ENCODE measurements around the gene TLK1. TPM values are rescaled to one million over a fixed set of nuclear protein-coding genes. Genes with fewer than 3 reads are reported as not detected.

Gene TLK1
- total and polyA plus RNA-seq, 2 experiments from 2014 or later = 41.2 to 45.0 TPM

GRCh38 chr2:170967553-170967952 is 193.1 kb downstream of the TLK1 start (continued):
- no peak for TF ChIP-seq ZNF462 (CRISPR knock-in tag; IDR thresholded peaks at IDR 0.05)
- TF ChIP-seq EZH2phosphoT487 (IDR thresholded peaks at IDR 0.05; ENCODE audit: unreplicated experiment) = no peak
- no peak for TF ChIP-seq ZNF114 (CRISPR knock-in tag; IDR thresholded peaks at IDR 0.05)
- no peak for TF ChIP-seq STAT1 (IDR thresholded peaks at IDR 0.05; ENCODE audit: unreplicated experiment)

- peaks cover 59% of the 10 kb centered on the region for H3K36me3 Mint-ChIP-seq (ENCODE audit: low read depth)
- ATAC-seq (peak; percentile 80), DNase-seq (ENCODE audit: low spot score) (peak; percentile 63)
Measured at GRCh38 chr2:170966648-170967396, 193.9 kb downstream of the TLK1 start.

More at GRCh38 chr2:170966648-170967396, 193.9 kb downstream of the TLK1 start:
- no peaks in the 10 kb centered on the region; the same call in 1 of the 2 replicates for H3K4me1 ChIP-seq (ENCODE audit: insufficient read depth)
- H3K27me3 Mint-ChIP-seq (ENCODE audit: insufficient read depth, low read depth, poor library complexity) = peaks cover 3% of the 10 kb centered on the region
- no peaks in the 10 kb centered on the region for H3K79me2 ChIP-seq (replicated peaks; ENCODE audit: insufficient read depth)
- H3K36me3 ChIP-seq (ENCODE audit: insufficient read depth) = peaks cover 38% of the 10 kb centered on the region
- peaks cover 20% of the 10 kb centered on the region for H3K4me1 Mint-ChIP-seq
- peaks cover 14% of the 10 kb centered on the region; the same call in 1 of the 2 replicates for H3F3A ChIP-seq (replicated peaks; ENCODE audit: low read depth)
- peaks cover 12% of the 10 kb centered on the region; the same call in 1 of the 2 replicates for H4K20me1 ChIP-seq (replicated peaks; ENCODE audit: insufficient read depth)
- H2AFZ ChIP-seq = no peak overlapping the region
- no peaks in the 10 kb centered on the region; the same call in 2 of the 3 replicates for H3K9me3 Mint-ChIP-seq
- no peak overlapping the region for H3K4me3 Mint-ChIP-seq
- H3K4me3 ChIP-seq = no peak overlapping the region
- no peaks in the 10 kb centered on the region for H3K27me3 ChIP-seq (ENCODE audit: insufficient read depth)
- H3K27ac Mint-ChIP-seq = no peak overlapping the region
- H3K4me2 ChIP-seq = no peak overlapping the region
- TF ChIP-seq, protein P1, sequence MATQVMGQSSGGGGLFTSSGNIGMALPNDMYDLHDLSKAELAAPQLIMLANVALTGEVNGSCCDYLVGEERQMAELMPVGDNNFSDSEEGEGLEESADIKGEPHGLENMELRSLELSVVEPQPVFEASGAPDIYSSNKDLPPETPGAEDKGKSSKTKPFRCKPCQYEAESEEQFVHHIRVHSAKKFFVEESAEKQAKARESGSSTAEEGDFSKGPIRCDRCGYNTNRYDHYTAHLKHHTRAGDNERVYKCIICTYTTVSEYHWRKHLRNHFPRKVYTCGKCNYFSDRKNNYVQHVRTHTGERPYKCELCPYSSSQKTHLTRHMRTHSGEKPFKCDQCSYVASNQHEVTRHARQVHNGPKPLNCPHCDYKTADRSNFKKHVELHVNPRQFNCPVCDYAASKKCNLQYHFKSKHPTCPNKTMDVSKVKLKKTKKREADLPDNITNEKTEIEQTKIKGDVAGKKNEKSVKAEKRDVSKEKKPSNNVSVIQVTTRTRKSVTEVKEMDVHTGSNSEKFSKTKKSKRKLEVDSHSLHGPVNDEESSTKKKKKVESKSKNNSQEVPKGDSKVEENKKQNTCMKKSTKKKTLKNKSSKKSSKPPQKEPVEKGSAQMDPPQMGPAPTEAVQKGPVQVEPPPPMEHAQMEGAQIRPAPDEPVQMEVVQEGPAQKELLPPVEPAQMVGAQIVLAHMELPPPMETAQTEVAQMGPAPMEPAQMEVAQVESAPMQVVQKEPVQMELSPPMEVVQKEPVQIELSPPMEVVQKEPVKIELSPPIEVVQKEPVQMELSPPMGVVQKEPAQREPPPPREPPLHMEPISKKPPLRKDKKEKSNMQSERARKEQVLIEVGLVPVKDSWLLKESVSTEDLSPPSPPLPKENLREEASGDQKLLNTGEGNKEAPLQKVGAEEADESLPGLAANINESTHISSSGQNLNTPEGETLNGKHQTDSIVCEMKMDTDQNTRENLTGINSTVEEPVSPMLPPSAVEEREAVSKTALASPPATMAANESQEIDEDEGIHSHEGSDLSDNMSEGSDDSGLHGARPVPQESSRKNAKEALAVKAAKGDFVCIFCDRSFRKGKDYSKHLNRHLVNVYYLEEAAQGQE (IDR thresholded peaks at IDR 0.05; ENCODE audit: unreplicated experiment) = no peak
- TF ChIP-seq STAT1 (IDR thresholded peaks at IDR 0.05; ENCODE audit: unreplicated experiment) = no peak
- TF ChIP-seq, protein P2, sequence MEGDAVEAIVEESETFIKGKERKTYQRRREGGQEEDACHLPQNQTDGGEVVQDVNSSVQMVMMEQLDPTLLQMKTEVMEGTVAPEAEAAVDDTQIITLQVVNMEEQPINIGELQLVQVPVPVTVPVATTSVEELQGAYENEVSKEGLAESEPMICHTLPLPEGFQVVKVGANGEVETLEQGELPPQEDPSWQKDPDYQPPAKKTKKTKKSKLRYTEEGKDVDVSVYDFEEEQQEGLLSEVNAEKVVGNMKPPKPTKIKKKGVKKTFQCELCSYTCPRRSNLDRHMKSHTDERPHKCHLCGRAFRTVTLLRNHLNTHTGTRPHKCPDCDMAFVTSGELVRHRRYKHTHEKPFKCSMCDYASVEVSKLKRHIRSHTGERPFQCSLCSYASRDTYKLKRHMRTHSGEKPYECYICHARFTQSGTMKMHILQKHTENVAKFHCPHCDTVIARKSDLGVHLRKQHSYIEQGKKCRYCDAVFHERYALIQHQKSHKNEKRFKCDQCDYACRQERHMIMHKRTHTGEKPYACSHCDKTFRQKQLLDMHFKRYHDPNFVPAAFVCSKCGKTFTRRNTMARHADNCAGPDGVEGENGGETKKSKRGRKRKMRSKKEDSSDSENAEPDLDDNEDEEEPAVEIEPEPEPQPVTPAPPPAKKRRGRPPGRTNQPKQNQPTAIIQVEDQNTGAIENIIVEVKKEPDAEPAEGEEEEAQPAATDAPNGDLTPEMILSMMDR (conservative IDR thresholded peaks at IDR 0.05; ENCODE audit: low read depth in 2 of 2) = peak; percentile 44 to 52
- no peaks in the 10 kb centered on the region for H3K9me2 ChIP-seq (ENCODE audit: insufficient read depth)
- H3K27ac ChIP-seq (ENCODE audit: low read depth) = no peak overlapping the region
